22Rv1 (cell line): ENCODE measurements around the gene NPR1.

Experiments used
- CTCF ChIP-seq: fragments of 450-650 bp; IDR thresholded peaks from 2 replicates; pipeline ENCODE4 v1.5.1; 2017; ENCODE audit warnings: mild to moderate bottlenecking
- ZFX ChIP-seq: fragments of 450-650 bp; IDR thresholded peaks from 2 replicates; pipeline ENCODE4 v1.6.1; 2017; ENCODE audit warnings: antibody characterized with exemption, borderline replicate concordance

- TF ChIP-seq CTCF = no peak
- no peak for TF ChIP-seq ZFX
These were observed 7.3 kb downstream of the NPR1 start for GRCh38 chr1:153685544-153686340.
